NB4 (cell line): ENCODE measurements around the gene UBXN11.

Experiments used
- CTCF ChIP-seq: IDR thresholded peaks from one replicate; pipeline ENCODE4 v1.5.1; 2012; ENCODE audit warnings: low read depth, low read length
- MAX ChIP-seq: IDR thresholded peaks from 2 replicates; pipeline ENCODE4 v1.6.1; 2011; ENCODE audit warnings: low read depth, low read length
- POLR2A ChIP-seq: IDR thresholded peaks from 2 replicates; pipeline ENCODE4 v1.6.1; 2011; ENCODE audit warnings: mild to moderate bottlenecking; ENCODE audit not compliant: insufficient read length; ENCODE audit errors: extremely low read depth

GRCh38 chr1:26305667-26306289 lies 658 bp downstream of the UBXN11 start:
- TF ChIP-seq CTCF: no peak
- TF ChIP-seq POLR2A: no peak
- TF ChIP-seq MAX: no peak
